ENCODE results near the gene ZNF516. TPM values are rescaled to one million over a fixed set of nuclear protein-coding genes. Genes with fewer than 3 reads are reported as not detected.
"Not testable (repeated sequence)": the region's sequence is repeated elsewhere in the genome, so short reads cannot be mapped to it uniquely, and the experiment has no call there.

ZNF516 gene
- polyA plus RNA-seq, 5 donors: 33.2 to 54.7 (median 42.2) TPM

DNA sequence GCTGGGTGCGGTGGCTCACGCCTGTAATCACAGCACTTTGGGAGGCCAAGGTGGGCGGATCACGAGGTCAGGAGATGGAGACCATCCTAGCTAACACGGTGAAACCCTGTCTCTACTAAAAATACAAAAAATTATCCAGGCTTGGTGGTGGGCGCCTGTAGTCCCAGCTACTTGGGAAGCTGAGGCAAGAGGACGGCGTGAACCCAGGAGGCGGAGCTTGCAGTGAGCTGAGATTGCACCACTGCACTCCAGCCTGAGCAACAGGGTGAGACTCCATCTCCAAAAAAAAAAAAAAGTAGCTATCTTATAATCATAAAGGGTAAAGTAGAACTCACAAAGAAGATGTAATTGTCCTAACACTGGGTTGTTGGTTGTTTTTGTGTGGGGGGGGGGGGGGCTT is 21.5 kb downstream of the ZNF516 start:
- not testable (repeated sequence) for DNase-seq

DNA sequence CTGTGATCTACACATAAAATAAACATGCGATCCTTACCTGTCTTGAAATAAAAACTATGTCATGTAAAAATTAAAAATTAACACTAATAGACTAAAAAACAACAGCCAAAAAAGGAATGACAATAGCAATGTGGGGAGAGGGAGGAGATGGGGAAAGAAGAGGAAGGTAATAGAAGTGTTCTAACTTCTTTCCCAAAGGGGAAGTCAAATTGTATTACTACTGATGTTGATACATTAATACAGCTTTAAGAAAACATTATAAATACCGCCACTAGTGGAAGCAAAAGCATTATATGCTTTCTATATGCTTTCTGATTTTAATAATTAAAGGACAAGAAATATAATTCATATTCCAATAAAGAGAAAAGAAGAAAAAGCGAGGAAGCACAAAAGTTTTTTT is 22.2 kb downstream of the ZNF516 start:
- no peak for DNase-seq

DNA sequence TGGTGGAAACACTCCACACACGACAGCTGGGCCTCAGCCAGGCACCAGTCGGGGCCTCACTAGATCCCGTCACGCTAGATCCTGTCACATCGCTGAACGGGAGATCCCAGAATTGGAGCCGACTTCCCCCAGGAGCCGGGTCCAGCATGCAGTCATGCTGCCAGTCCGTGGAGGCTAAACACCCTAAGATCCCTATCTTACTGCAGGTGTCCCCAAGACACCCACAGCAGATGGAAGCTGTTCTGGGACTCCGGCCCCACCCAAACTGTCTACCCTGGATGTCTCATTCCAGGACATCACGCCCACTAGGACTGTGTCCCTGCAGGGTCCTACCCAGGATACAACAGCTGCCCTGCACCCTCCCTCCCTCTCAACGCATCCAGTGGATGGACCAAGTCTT is 23.4 kb downstream of the ZNF516 start:
- no peak for DNase-seq

DNA sequence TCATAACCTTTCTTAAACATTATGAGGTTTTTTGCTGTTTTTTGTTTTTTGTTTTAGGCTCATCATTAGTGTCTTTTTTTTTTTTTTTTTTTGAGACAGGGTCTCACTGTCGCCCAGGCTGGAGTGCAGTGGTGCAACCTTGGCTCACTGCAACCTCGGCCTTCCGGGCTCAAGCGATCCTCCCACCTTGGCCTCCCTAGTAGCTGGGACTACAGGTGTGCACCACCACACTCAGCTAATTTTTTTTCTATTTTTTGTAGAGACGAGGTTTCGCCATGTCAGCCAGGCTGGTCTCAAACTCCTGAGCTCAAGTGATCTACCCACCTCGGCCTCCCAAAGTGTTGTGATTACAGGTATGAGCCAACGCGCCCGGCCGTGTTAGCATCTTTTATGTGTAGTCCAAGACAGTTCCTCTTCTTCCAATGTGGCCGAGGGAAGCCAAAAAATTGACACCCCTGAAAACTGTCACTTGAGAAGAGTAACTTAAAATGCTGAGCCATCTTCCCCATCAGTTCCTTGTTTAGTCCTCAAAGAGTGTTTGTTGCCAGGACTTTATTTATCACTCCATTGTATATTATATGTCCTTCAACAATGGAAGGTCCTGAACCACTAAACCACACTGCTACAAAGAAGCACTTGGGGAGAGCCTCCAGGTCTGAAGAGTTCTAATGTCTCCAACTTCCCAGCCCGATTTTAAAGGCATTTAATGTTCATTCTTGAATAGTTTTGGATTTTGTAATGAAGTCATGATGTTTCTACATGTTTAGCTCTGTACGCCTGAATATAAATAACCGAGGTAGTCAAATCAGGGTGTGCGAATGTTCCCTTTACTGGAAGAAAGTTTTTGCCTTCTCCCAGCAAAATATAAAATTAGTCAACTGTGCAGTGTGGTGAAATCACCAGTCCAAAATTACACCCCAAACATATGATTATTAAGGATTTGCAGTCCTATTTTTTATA is 26.4 kb downstream of the ZNF516 start:
- DNase-seq: no peak

DNA sequence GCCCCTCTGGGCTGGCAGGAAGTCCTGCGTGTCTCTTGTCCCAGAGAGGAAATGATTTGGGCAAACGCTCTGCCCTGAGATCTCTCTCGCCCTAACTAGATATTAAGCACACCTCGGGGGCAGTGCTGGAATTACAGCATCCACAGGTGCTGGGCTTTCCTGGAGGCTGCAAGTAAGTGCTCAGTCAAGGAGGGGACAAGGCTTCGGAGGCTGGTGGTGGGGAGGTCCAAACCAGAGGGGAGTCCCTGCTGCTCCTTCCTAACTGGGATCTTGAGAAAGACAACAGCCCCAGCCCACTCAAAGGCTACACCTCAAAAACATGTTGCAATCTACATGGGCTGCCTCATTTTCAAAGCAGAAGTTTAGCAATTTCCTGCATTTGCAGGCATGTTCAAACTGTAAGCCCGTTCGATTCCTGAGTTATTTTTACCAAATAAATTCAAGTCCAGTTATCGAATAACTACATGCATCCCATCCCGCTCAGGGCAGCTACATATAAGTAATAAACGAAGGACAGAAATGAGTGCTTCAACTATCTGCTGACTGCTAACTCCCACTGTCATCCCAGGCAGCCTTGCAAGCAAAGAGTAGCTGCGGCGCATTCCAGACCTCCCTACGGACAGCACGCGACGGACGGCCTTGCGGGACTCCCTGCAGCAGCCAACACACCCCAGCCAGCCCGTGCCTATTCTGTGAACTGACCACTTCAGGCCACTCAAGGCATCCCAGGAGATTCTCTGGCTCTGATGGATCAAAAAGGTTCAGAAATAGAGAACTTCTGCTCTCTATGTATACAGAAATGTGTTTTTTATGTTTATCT is 27.5 kb downstream of the ZNF516 start:
- DNase-seq: no peak

DNA sequence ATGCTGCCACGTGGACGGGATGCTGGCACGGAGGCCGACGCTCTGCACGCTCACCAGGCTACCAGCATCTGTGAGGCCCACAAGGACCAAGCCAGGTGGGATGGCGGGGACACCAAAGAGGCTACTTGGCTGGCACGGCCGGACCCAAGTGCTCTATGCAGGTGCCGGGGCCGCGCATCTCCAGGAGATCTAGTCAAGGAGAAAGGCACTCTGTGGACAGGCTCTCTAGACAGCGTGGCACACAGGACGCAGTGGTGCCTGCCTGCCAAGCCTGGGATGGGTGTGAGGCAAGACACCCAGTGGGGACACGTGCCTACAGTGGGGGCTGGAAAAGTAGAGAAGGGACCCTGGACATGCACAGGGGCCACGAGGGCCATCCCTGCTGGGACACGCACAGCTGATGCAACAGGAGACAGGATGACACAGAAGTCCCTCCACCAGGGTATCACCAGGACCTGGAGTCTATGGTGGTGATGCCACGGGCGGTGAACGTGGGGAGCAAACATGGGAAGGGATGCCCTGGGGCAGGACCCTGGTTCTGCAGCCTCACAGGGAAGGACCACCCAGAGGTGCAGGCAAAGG is 28.5 kb downstream of the ZNF516 start:
- no peak for DNase-seq

DNA sequence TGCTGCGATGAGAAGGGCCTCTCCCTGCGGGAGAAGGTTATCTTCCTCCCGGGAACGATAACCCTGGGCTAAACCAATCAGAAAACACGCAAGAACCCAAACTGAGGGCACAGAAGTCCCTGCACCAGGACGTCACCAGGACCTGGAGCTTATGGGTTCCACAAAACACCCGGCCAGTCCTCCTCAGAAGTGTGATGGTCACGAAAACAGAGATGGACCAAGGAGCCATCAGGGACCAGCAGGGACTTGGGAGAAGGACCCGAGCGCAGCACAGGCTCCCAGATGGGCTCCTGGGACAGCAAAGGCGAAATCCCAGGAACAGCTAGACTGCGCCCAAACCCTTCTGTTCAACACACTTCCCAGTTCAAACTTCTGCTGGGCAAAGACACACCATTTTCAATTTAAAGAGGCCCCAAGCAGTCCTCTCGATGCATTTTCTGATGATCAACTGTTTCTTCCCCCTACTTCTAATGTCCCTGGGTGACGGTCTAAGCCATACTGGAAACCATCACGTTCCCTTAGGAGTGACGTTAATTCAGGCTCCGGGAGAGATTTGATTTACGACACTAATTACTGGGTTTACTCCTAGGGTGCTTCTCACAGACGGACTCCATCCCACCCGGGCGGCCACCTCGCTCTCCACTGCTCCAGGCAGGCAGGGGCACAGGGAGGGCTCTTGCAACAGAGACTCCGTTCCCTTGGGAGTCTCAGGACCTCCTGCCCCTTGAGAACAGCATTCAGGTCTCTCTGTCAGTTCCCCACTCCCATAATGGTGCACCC is 29.2 kb downstream of the ZNF516 start:
- no peak for DNase-seq

DNA sequence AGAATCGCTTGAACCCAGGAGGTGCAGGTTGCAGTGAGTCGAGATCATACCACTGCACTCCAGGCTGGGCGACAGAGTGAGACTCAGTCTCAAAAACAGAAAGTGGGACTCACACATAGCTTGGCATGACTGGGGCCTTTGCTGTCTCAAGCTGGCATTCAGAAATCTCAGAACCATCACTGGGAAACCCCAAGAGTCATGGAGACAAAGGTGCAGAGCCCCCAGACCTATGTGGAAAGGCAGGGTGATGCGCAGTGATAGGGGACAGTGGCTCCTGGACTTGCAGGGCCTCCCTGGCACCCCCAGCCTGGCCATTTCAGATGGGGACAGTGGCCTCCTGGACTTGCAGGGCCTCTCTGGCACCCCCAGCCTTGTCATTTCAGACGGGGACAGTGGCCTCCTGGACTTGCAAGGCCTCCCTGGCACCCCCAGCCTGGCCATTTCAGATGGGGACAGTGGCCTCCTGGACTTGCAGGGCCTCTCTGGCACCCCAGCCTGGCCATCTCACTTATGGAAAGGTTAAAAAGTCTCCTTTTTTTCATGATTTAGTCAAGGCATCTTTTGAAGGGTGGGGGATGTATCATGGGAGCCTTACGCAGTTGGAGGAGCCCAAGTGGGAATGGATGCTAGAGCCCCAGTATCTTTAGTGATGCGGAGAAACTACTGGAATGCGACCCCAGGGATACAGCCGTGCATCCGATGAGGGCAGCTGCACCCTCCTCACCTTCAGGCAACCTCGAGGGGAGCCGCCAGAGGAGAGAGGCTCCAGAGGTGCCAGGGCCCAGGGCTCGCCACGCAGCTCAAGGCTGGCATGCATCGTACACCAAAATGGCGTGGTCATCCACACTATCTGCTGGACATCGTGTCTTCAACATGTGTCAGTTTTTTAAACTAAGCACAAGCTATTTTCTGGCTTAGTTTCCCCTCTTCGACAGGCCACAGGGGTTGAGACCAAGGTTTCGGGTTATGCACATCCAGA is 30.5 kb downstream of the ZNF516 start:
- no peak for DNase-seq

DNA sequence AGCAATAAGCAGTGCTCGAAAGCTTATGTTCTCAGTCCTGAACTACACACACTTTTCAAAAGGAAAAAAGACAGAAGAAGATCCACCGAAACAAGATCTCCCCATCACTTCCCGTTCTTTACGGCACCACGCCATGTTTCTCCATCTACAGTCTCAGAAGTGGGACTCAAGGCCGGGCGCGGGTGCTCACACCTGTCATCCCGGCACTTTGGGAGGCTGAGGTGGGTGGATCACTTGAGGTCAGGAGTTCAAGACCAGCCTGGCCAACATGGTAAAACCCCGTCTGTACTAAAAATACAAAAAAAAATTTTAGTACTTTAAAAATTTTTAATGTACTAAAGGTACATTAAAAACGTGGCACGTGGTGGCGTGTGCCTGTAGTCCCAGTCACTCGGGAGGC is 31.2 kb downstream of the ZNF516 start:
- DNase-seq: no peak

DNA sequence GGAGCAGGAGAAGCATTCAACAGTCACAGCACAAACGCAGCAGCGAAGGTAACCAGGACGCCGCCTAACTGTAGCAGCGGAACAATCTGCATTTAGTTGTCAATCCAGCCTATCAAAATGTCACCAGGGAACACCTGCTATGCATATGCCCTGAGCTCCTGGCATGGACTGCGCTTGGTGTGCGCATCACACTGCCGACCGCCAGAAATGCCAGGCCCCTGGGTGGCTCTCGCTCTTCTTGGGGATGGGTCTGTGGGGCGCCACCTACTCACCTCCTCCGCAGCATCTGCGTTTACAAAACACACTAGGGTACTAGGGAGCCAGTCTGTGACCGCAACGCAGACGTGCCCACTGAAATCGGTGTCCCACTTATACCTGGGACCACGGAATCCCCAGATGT is 31.7 kb downstream of the ZNF516 start:
- no peak for DNase-seq

DNA sequence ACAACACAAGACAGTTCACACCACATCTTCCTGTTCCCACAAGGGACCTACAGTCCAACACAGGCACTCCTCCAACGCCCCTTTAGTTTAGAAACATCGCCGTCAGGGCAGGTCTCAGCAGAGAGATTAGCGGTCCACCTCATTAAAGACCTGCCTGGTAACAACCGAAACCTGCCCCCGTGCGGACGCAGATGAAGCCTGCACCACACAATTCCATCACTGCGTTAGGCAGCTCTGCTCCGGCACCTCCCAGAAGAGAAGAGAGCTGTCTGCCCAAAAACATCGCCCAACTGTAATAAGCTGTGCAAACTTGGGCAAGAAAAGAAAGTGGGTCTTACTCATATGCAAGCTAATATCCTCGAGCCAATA is 32.7 kb downstream of the ZNF516 start:
- DNase-seq: no peak

DNA sequence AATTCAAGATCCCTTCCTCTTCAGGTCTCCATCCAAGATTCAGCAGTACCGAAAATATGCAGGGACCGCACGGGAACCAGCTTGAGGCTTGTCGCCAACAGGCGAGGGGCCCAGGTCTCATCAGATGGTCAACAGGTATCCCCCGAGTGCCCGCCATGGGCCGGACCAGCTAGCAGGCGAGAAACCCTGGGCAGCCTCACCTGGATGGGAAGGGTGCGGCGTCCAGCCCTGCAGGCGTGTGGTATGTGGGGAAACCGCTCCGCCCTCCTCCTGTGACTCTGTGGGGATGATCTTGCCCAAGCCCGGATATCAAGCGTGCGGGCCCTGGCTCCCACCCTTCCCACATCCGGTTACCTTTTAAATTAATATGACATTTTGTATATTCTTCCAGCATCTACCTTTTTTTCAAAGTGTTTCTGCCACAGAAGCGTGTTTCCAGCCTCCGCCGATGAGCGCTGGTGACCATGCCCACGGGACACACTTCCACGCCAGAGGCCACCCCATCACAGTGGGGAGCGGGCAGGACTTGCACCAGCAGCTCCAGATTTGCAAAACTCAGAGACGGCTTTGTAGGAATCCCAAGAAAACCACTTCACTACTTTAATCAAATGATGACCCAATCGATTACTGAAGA is 33.2 kb downstream of the ZNF516 start:
- no peak for DNase-seq

DNA sequence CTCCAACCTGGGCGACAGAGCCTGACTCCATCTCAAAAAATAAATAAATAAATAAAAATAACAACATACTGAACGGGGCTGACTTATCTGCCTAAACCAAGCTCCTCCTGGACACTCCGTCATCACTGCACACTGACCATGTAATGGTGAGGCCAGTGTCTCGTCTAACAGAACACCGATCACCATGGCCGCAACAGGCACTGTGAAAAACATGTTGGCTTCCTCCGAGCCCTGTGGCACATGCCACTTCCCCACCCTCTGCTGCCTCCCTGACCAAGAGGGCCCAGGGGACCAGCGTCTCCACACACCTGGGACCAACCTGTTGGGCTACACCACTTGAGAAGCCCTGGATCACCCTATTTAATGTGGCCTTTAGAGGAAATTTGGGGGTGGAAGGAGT is 33.9 kb downstream of the ZNF516 start:
- DNase-seq: no peak

DNA sequence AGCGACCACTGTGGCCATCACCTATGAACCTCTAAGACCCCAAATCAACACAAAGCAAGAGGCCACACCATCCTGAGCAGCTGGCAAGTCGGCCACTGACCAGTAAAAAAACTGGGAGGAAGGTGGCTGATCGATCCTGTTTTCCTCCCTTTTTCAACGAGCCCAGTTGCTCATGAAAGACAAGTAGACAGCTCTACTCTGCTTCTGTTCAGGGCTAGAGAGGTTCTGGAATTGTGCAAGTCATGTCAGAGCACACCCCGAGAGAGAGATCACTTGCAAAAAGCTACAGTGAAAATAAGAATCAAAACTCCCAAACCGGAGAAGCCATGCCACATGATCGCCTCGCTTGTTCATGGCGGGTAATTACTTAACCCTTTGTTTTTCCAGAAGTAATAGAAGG is 34.6 kb downstream of the ZNF516 start:
- no peak for DNase-seq

DNA sequence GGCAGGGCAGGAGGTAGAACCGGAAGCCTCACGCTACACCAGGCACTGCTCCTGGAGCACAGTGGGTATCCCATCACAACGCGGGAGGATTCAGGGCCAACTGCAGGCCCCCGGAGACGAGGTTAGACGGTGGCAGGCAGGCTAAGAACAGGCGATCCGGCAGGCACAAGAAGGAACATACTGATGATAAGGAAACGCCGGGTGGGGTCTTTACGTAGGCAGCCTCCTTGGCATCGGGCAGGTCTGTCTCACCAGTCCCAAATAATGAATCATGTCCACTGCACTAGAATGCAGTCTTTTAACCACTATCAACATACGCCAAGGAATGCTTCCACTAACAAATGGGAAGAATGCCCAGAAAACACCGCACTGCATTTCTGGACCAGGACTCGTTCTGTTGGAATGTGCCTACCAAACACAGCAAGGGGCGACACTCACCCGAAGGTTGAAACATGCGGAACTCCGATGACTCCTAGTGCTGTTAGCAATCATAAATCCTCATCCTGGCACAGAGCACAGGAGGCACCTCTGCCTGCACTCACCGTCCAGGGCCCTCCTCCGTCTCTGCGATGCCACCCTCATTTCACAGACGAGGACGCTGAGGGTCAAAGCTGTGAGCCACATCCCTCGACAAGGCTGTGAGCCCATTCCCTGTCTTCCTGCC is 35.2 kb downstream of the ZNF516 start:
- DNase-seq: no peak

DNA sequence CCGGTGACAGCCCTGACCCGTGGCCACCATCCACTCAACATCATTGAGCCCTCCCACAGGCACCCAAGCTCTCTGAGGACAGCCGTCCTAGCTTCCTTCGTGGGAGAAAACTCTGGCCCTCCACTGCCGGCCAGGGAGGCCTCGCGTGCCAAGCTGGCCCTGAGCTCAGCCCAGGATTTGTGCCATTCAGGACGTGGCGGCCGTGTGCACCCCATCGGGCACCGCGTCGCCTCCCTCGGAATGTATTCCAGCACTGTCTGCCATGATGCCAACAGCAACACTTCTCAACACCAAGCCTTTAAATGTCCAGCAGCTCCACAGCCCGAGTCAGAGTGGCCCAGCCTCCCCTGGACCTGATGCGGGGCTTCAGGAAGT is 35.7 kb downstream of the ZNF516 start:
- DNase-seq: no peak

DNA sequence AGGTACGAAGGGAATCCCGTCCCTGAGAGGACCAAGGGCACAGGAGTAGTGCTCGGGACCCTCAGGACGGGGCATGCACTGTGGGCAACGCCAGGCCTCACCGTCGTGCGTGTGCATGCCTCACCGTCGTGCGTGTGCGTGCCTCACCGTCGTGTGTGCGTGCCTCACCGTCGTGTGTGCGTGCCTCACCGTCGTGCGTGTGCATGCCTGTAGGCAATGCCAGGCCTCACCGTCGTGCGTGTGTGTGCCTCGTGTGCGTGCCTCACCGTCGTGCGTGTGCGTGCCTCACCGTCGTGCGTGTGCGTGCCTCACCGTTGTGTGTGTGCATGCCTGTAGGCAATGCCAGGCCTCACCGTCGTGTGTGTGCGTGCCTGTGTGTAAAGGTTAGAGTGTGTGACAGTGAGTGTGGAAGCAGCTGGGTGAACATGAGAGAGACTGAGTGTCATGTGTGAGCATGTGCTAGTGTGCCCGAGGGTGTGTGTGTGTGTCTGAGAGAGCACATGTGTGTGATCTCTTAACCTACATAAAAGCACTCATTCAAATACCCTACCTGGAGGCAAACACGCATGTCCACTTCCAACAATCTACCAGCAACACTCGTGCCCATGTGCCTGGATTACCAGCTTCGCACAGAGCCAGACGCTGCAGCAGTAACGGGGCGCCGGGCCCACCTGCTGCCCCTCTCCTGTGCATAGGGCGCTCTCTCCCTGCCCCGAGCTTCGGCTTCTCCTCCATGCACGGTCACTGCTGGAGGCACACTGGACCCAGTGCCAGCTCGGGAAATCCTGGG is 36.3 kb downstream of the ZNF516 start:
- DNase-seq: no peak

DNA sequence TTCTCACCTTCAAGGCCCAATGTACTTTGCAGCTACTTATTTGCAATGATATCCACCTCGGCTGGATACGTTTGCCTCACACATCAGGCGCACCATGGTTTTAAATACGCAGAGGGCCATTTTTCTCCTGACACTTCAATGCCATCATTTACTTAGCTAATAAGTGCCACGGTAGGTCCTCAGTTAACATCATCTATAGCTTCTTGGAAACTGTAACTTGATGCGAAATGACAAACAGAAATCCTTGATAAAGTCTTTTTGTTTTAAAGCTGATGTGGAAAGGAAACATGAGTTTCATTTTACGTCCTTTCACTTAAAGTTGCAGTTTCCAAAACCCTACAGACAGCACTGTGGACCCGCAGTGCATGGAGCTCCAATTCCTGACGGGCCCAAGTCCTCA is 37.1 kb downstream of the ZNF516 start:
- DNase-seq: no peak

DNA sequence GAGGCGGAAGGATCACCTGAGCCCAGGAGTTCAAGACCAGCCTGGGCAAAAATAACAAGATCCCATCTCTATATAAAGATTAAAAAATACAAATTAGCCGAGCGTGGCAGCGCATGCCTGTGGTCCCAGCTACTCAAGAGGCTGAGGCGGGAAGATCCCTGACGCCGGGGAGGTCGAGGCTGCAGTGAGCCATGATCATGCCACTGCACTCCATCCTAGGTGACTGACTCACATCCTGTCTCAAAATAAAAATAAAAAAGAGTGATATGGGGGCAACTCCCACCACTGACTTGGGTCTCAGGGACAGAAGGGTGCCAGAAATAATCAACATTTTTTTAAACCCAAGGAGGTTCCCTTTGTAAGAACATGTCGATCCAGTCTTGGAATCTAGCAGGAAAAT is 37.6 kb downstream of the ZNF516 start:
- no peak for DNase-seq
